H9 (cell line): ENCODE measurements around the gene ZNF414. TPM values are rescaled to one million over a fixed set of nuclear protein-coding genes. Genes with fewer than 3 reads are reported as not detected.

ENCODE experiments used
- DNase-seq: peaks from one replicate; pipeline ENCODE4 v3.0.0-alpha.2; 2017
- H2AFZ ChIP-seq: one replicate; pipeline ENCODE4 v1.6.1; 2013; ENCODE audit warnings: mild to moderate bottlenecking, low read length, control low read depth, moderate library complexity
- H2AK5ac ChIP-seq: 2 replicates; pipeline ENCODE4 v1.6.1; 2013; ENCODE audit warnings: low read length, control low read depth, mixed read lengths; ENCODE audit not compliant: insufficient read length
- H2BK120ac ChIP-seq: one replicate; pipeline ENCODE4 v1.6.1; 2013; ENCODE audit warnings: low read depth, mild to moderate bottlenecking, low read length, control low read depth, inconsistent platforms; ENCODE audit not compliant: poor library complexity, severe bottlenecking
- H2BK12ac ChIP-seq: 2 replicates; pipeline ENCODE4 v1.6.1; 2013; ENCODE audit warnings: low read length, control low read depth, mixed read lengths, low read depth; ENCODE audit not compliant: insufficient read length
- H2BK15ac ChIP-seq: 2 replicates; pipeline ENCODE4 v1.6.1; 2013; ENCODE audit warnings: low read depth, low read length, control low read depth
- H2BK20ac ChIP-seq: one replicate; pipeline ENCODE4 v1.6.1; 2013; ENCODE audit warnings: low read depth, mild to moderate bottlenecking, low read length, control low read depth, inconsistent platforms; ENCODE audit not compliant: poor library complexity, severe bottlenecking
- H2BK5ac ChIP-seq: 2 replicates; pipeline ENCODE4 v1.6.1; 2013; ENCODE audit warnings: low read length, control low read depth, mixed read lengths; ENCODE audit not compliant: insufficient read length
- H3K14ac ChIP-seq: 2 replicates; pipeline ENCODE4 v1.6.1; 2013; ENCODE audit warnings: low read length, control low read depth; ENCODE audit not compliant: insufficient read depth
- H3K18ac ChIP-seq: 2 replicates; pipeline ENCODE4 v1.6.1; 2013; ENCODE audit warnings: low read depth, mild to moderate bottlenecking, mixed read lengths, low read length, control low read depth; ENCODE audit not compliant: insufficient read length
- H3K23ac ChIP-seq: 2 replicates; pipeline ENCODE4 v1.6.1; 2013; ENCODE audit warnings: low read length, control low read depth, mixed read lengths, low read depth; ENCODE audit not compliant: insufficient read length
- H3K23me2 ChIP-seq: 2 replicates; pipeline ENCODE4 v1.6.1; 2013; ENCODE audit warnings: low read depth, mild to moderate bottlenecking, mixed read lengths, low read length, control low read depth; ENCODE audit not compliant: insufficient read length, poor library complexity, severe bottlenecking
- H3K27ac ChIP-seq: 2 replicates; pipeline ENCODE4 v1.5.1; 2013; ENCODE audit warnings: low read length, control low read depth, mixed read lengths, low read depth; ENCODE audit not compliant: insufficient read length
- H3K27me3 ChIP-seq: 2 replicates; pipeline ENCODE4 v1.6.1; 2013; ENCODE audit warnings: low read length, control low read depth, inconsistent platforms; ENCODE audit not compliant: insufficient read depth
- H3K4ac ChIP-seq: 2 replicates; pipeline ENCODE4 v1.6.1; 2013; ENCODE audit warnings: low read depth, mild to moderate bottlenecking, control low read depth, inconsistent platforms, low read length, moderate library complexity
- H3K4me1 ChIP-seq: 2 replicates; pipeline ENCODE4 v1.6.1; 2013; ENCODE audit warnings: low read length, control low read depth, inconsistent platforms; ENCODE audit not compliant: insufficient read depth
- H3K4me2 ChIP-seq: 2 replicates; pipeline ENCODE4 v1.6.1; 2013; ENCODE audit warnings: low read length, control low read depth, mixed read lengths; ENCODE audit not compliant: insufficient read length, insufficient read depth
- H3K56ac ChIP-seq: 2 replicates; pipeline ENCODE4 v1.6.1; 2013; ENCODE audit warnings: low read depth, mild to moderate bottlenecking, mixed read lengths, low read length, control low read depth; ENCODE audit not compliant: insufficient read length
- H3K79me1 ChIP-seq: 2 replicates; pipeline ENCODE4 v1.6.1; 2013; ENCODE audit warnings: low read depth, mild to moderate bottlenecking, moderate library complexity, low read length, control low read depth, inconsistent platforms; ENCODE audit not compliant: insufficient read depth, poor library complexity, severe bottlenecking
- H3K79me2 ChIP-seq: 2 replicates; pipeline ENCODE4 v1.6.1; 2013; ENCODE audit warnings: low read length, control low read depth, inconsistent platforms; ENCODE audit not compliant: insufficient read depth
- H3K9ac ChIP-seq: 2 replicates; pipeline ENCODE4 v1.6.1; 2013; ENCODE audit warnings: low read length, control low read depth, mixed read lengths; ENCODE audit not compliant: insufficient read length; ENCODE audit errors: extremely low read depth
- H3K9me3 ChIP-seq: one replicate; pipeline ENCODE4 v1.6.1; 2013; ENCODE audit warnings: low read depth, low read length, inconsistent platforms; ENCODE audit not compliant: control insufficient read depth
- H3T11ph ChIP-seq: one replicate; pipeline ENCODE4 v1.6.1; 2013; ENCODE audit warnings: mild to moderate bottlenecking, low read length, control low read depth, inconsistent platforms
- H4K20me1 ChIP-seq: one replicate; pipeline ENCODE4 v1.6.1; 2013; ENCODE audit not compliant: control insufficient read depth, insufficient read length, insufficient read depth
- H4K5ac ChIP-seq: 2 replicates; pipeline ENCODE4 v1.6.1; 2013; ENCODE audit warnings: low read depth, mild to moderate bottlenecking, mixed read lengths, low read length, control low read depth; ENCODE audit not compliant: insufficient read length
- H4K8ac ChIP-seq: replicated peaks from 2 replicates; pipeline ENCODE4 v1.6.1; 2013; ENCODE audit warnings: low read length, control low read depth, mixed read lengths, low read depth; ENCODE audit not compliant: insufficient read length
- H4K91ac ChIP-seq: 2 replicates; pipeline ENCODE4 v1.6.1; 2013; ENCODE audit warnings: low read depth, mild to moderate bottlenecking, moderate library complexity, mixed read lengths, low read length, control low read depth; ENCODE audit not compliant: insufficient read length
- H3K27ac Mint-ChIP-seq, 3 experiments: 2 replicates in 2 of 3; 3 replicates in 1 of 3; pipeline ENCODE4 v1.8.0; 2020 to 2021; ENCODE audit warnings: mixed read lengths in 3 of 3, mild to moderate bottlenecking in 1 of 3, moderate library complexity in 1 of 3
- H3K27me3 Mint-ChIP-seq: 2 replicates; pipeline ENCODE4 v1.8.0; 2021; ENCODE audit warnings: low read depth, mild to moderate bottlenecking, moderate library complexity, mixed read lengths
- H3K36me3 Mint-ChIP-seq, 3 experiments: 2 replicates in 2 of 3; 3 replicates in 1 of 3; pipeline ENCODE4 v1.8.0; 2020 to 2021; ENCODE audit warnings: low read depth in 3 of 3, mixed read lengths in 3 of 3; ENCODE audit not compliant: insufficient read depth in 1 of 3
- H3K4me1 Mint-ChIP-seq, 2 experiments: 2 replicates each; pipeline ENCODE4 v1.8.0; 2020; ENCODE audit warnings: mixed read lengths in 2 of 2
- H3K4me3 Mint-ChIP-seq, 2 experiments: 2 replicates in 1 of 2; 3 replicates in 1 of 2; pipeline ENCODE4 v1.8.0; 2020 to 2021; ENCODE audit warnings: mild to moderate bottlenecking in 2 of 2, mixed read lengths in 2 of 2, moderate library complexity in 1 of 2
- H3K9me3 Mint-ChIP-seq, 2 experiments: 2 replicates in 1 of 2; 3 replicates in 1 of 2; pipeline ENCODE4 v1.8.0; 2020; ENCODE audit warnings: mild to moderate bottlenecking in 2 of 2, mixed read lengths in 2 of 2, moderate library complexity in 1 of 2
- WGBS: extraction: QIAGEN DNeasy Blood & Tissue Kit; methylation state at CpG from one replicate; pipeline ENCODE4 v1.1.7; 2013; ENCODE audit warnings: missing lambda C conversion rate, low lambda C conversion rate, mixed read lengths; ENCODE audit not compliant: insufficient read length; ENCODE audit errors: extremely low coverage; 5-methylcytosine and 5-hydroxymethylcytosine counted together
- total RNA-seq: library from RNA; stranded (reverse); gene quantifications from 2 replicates; pipeline ENCODE4 v1.2.1, GENCODE V29; 2021
- TF ChIP-seq, protein P1 (sequence below): fragments of 200-600 bp; sonication (generic); conservative IDR thresholded peaks from 3 replicates; pipeline ENCODE4 v1.8.0; 2021; ENCODE audit warnings: antibody characterized with exemption, mild to moderate bottlenecking

Gene ZNF414
- total RNA-seq, 1 experiment from 2014 or later: 29.3 TPM

DNA sequence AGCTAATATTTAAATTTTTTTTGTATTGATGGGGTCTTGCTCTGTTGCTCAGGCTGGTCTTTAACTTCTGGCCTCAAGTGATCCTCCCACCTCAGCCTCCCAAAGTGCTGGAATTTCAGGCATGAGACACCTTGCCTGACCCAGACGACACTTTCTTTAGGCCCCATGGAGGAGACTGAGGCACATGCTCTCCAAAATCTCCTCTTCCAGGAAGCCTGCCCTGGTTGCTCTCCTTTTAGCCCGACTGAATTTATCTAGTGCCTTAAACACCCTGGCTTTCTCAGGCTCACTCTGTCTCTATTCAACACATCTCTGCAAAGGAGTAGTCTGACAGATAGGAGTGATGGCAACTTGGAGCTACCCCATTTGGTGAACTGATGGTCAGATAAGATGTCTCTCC, 44.4 kb upstream of the ZNF414 start:
- Histone ChIP-seq H4K5ac (no peak overlapping the region), H3K23me2 (no peaks in the 10 kb centered on the region), H3K4me2 (no peak overlapping the region), H2BK12ac (no peak overlapping the region), H4K91ac (no peak overlapping the region), H3K4ac (no peak overlapping the region), H4K8ac (no peak overlapping the region), H3K23ac (no peak overlapping the region), H3K27me3 (no peaks in the 10 kb centered on the region), H3K9me3 (no peaks in the 10 kb centered on the region), H3K14ac (no peak overlapping the region), H3K18ac (no peak overlapping the region), H3K4me1 (no peaks in the 10 kb centered on the region; the same call in 1 of the 2 replicates), H3K56ac (no peak overlapping the region), H2BK20ac (no peak overlapping the region), H3K27ac (no peak overlapping the region), H4K20me1 (no peaks in the 10 kb centered on the region), H3K79me2 (no peaks in the 10 kb centered on the region), H2BK120ac (no peak overlapping the region), H2AFZ (no peak overlapping the region), H3K79me1 (no peaks in the 10 kb centered on the region), H3K9ac (no peak overlapping the region), H3T11ph (no peak overlapping the region), H2BK15ac (no peak overlapping the region), H2AK5ac (no peak overlapping the region), H2BK5ac (no peak overlapping the region)
- TF ChIP-seq, protein P1, sequence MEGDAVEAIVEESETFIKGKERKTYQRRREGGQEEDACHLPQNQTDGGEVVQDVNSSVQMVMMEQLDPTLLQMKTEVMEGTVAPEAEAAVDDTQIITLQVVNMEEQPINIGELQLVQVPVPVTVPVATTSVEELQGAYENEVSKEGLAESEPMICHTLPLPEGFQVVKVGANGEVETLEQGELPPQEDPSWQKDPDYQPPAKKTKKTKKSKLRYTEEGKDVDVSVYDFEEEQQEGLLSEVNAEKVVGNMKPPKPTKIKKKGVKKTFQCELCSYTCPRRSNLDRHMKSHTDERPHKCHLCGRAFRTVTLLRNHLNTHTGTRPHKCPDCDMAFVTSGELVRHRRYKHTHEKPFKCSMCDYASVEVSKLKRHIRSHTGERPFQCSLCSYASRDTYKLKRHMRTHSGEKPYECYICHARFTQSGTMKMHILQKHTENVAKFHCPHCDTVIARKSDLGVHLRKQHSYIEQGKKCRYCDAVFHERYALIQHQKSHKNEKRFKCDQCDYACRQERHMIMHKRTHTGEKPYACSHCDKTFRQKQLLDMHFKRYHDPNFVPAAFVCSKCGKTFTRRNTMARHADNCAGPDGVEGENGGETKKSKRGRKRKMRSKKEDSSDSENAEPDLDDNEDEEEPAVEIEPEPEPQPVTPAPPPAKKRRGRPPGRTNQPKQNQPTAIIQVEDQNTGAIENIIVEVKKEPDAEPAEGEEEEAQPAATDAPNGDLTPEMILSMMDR: no peak
- no CpG with 5 or more reads among the region's 2 CpGs for WGBS
- DNase-seq: no peak
- Mint-ChIP-seq H3K27me3 (peaks cover 11% of the 10 kb centered on the region), H3K4me3 (peak overlapping the region in 1 of 2 experiments; percentile 40; a peak in 1 of 5 replicates), H3K4me1 (peaks cover 2 to 8% of the 10 kb centered on the region in 2 experiments), H3K9me3 (no peaks in the 10 kb centered on the region), H3K36me3 (no peaks in the 10 kb centered on the region), H3K27ac (no peak overlapping the region)
